Endothelial cell (in vitro differentiated cells): ENCODE results near the gene HSH2D. TPM values are rescaled to one million over a fixed set of nuclear protein-coding genes. Genes with fewer than 3 reads are reported as not detected.

ENCODE experiments used
- DNase-seq: peaks from one replicate; pipeline ENCODE4 v3.0.0; 2021; ENCODE audit warnings: low spot score
- H3K27ac Mint-ChIP-seq: one replicate; pipeline ENCODE4 v1.8.0; 2021; ENCODE audit warnings: mixed read lengths, inconsistent platforms; ENCODE audit not compliant: unreplicated experiment
- H3K27me3 Mint-ChIP-seq: one replicate; pipeline ENCODE4 v1.8.0; 2021; ENCODE audit warnings: mild to moderate bottlenecking, moderate library complexity, mixed read lengths, inconsistent platforms; ENCODE audit not compliant: unreplicated experiment
- H3K36me3 Mint-ChIP-seq: one replicate; pipeline ENCODE4 v1.8.0; 2021; ENCODE audit warnings: mild to moderate bottlenecking, low read depth, mixed read lengths, inconsistent platforms; ENCODE audit not compliant: unreplicated experiment
- H3K4me1 Mint-ChIP-seq: one replicate; pipeline ENCODE4 v1.8.0; 2021; ENCODE audit warnings: mild to moderate bottlenecking, mixed read lengths, inconsistent platforms; ENCODE audit not compliant: unreplicated experiment
- H3K4me3 Mint-ChIP-seq: one replicate; pipeline ENCODE4 v1.8.0; 2021; ENCODE audit warnings: mild to moderate bottlenecking, mixed read lengths, inconsistent platforms; ENCODE audit not compliant: unreplicated experiment
- H3K9me3 Mint-ChIP-seq: one replicate; pipeline ENCODE4 v1.8.0; 2021; ENCODE audit warnings: mixed read lengths, inconsistent platforms; ENCODE audit not compliant: unreplicated experiment
- CTCF ChIP-seq: fragments of 200-600 bp; sonication (generic); IDR thresholded peaks from one replicate; pipeline ENCODE4 v1.5.0; 2021; ENCODE audit warnings: antibody characterized with exemption; ENCODE audit not compliant: unreplicated experiment
- total RNA-seq: library from RNA; stranded (reverse); fragmentation: NEBNext Ultra II Directional; extraction: Animal tissue kit (Norgen Biotek cat#: 25700); gene quantifications from one replicate; pipeline ENCODE4 v1.2.1, GENCODE V29; 2021; ENCODE audit not compliant: unreplicated experiment

Gene HSH2D
- total RNA-seq, 1 donor from 2014 or later, result not detected

GRCh38 chr19:16106121-16106520, 37.4 kb upstream of the HSH2D start:
- Mint-ChIP-seq H3K27me3 (peaks cover 4% of the 10 kb centered on the region), H3K4me1 (peaks cover 3% of the 10 kb centered on the region), H3K4me3 (no peak overlapping the region), H3K36me3 (peaks cover 20% of the 10 kb centered on the region), H3K27ac (peak overlapping the region; percentile 57), H3K9me3 (no peaks in the 10 kb centered on the region)
- no peak for DNase-seq
- TF ChIP-seq CTCF, result no peak

- Mint-ChIP-seq H3K4me3 (peak within 1 kb of the TSS; percentile 98), H3K27ac (peak within 1 kb of the TSS; percentile 97), H3K27me3 (peaks cover 5% of the 10 kb centered on the region), H3K9me3 (no peaks in the 10 kb centered on the region), H3K36me3 (peaks cover 7% of the 10 kb centered on the region), H3K4me1 (peaks cover 23% of the 10 kb centered on the region)
- peak; percentile 97 for TF ChIP-seq CTCF
- DNase-seq, result peak; percentile 100
These were observed 32.2 kb upstream of the HSH2D start, which contains the start of gene RAB8A for GRCh38 chr19:16111160-16111908. TSS of gene RAB8A (plus strand) at chr19:16111889. CDS start at chr19:16111902, 13 bp downstream.

- H3K9me3 Mint-ChIP-seq, result no peaks in the 10 kb centered on the region
- peaks cover 11% of the 10 kb centered on the region for H3K36me3 Mint-ChIP-seq
These were observed 31.4 kb upstream of the HSH2D start for GRCh38 chr19:16111909-16112752.

GRCh38 chr19:16112778-16113177, 30.7 kb upstream of the HSH2D start:
- no peak for TF ChIP-seq CTCF
- Mint-ChIP-seq H3K36me3 (peaks cover 13% of the 10 kb centered on the region), H3K4me3 (peak overlapping the region; percentile 98), H3K9me3 (no peaks in the 10 kb centered on the region), H3K27ac (peak overlapping the region; percentile 97), H3K27me3 (peaks cover 7% of the 10 kb centered on the region), H3K4me1 (peaks cover 20% of the 10 kb centered on the region)
- DNase-seq, result no peak

More at GRCh38 chr19:16111909-16112752, 31.4 kb upstream of the HSH2D start:
- DNase-seq, result no peak
- peaks cover 23% of the 10 kb centered on the region for H3K4me1 Mint-ChIP-seq
- peak overlapping the region; percentile 97 for H3K27ac Mint-ChIP-seq
- TF ChIP-seq CTCF, result no peak
- H3K27me3 Mint-ChIP-seq, result peaks cover 6% of the 10 kb centered on the region
- peak overlapping the region; percentile 98 for H3K4me3 Mint-ChIP-seq

- Mint-ChIP-seq H3K4me1 (peaks cover 20% of the 10 kb centered on the region), H3K4me3 (no peak overlapping the region), H3K27me3 (peaks cover 7% of the 10 kb centered on the region), H3K9me3 (no peaks in the 10 kb centered on the region), H3K27ac (no peak overlapping the region), H3K36me3 (peaks cover 13% of the 10 kb centered on the region)
- DNase-seq, result no peak
- TF ChIP-seq CTCF, result no peak
These were observed 29.8 kb upstream of the HSH2D start for GRCh38 chr19:16113727-16114126.
